IMR-90 (cell line): ENCODE measurements around the gene AUTS2. TPM values are rescaled to one million over a fixed set of nuclear protein-coding genes. Genes with fewer than 3 reads are reported as not detected.

Experiments used
- ATAC-seq: fragments of 200-7000 bp; cut with Tn5 transposase; 2 replicates; pipeline ENCODE4 v1.9.1; 2020; ENCODE audit warnings: low read depth, mild to moderate bottlenecking, moderate library complexity
- BruUV-seq: library from RNA; stranded (reverse); fragments of 400-500 nt; replicated peaks from 2 replicates; lab custom pipeline; 2021; lab: Mats Ljungman, UMichigan
- CTCF ChIA-PET: fragments of 300-600 bp; formaldehyde crosslinking; extraction: SDS; loops from one replicate; lab custom pipeline; 2021; ENCODE audit warnings: antibody characterized with exemption; lab: Yijun Ruan, JAX
- POLR2A ChIA-PET: fragments of 300-600 bp; sonication (Branson Sonifier 250); formaldehyde crosslinking; loops from one replicate; lab custom pipeline; 2022; ENCODE audit warnings: antibody characterized with exemption; ENCODE audit not compliant: unreplicated experiment; lab: Charles Lee
- DNase-seq: peaks from one replicate; pipeline ENCODE4 v3.0.0; 2013
- H2AFZ ChIP-seq: replicated peaks from 2 replicates; pipeline ENCODE3; 2013; ENCODE audit warnings: low read length, mild to moderate bottlenecking; ENCODE audit not compliant: poor library complexity
- H2AK5ac ChIP-seq: 2 replicates; pipeline ENCODE4 v1.6.1; 2013; ENCODE audit warnings: low read depth, low read length, inconsistent platforms
- H2AK9ac ChIP-seq: replicated peaks from 2 replicates; pipeline ENCODE3; 2013; ENCODE audit warnings: mild to moderate bottlenecking, low read depth, low read length, moderate library complexity; ENCODE audit not compliant: poor library complexity
- H2BK120ac ChIP-seq: 2 replicates; pipeline ENCODE4 v1.6.1; 2013; ENCODE audit warnings: low read depth, low read length, inconsistent platforms
- H2BK15ac ChIP-seq: 3 replicates; pipeline ENCODE4 v1.6.1; 2013; ENCODE audit warnings: low read depth, low read length, inconsistent platforms
- H2BK20ac ChIP-seq: 2 replicates; pipeline ENCODE4 v1.6.1; 2013; ENCODE audit warnings: low read depth, mild to moderate bottlenecking, inconsistent platforms, low read length, moderate library complexity
- H2BK5ac ChIP-seq: 2 replicates; pipeline ENCODE4 v1.6.1; 2013; ENCODE audit warnings: mild to moderate bottlenecking, low read depth, low read length, inconsistent platforms; ENCODE audit not compliant: poor library complexity, severe bottlenecking
- H3K14ac ChIP-seq: replicated peaks from 2 replicates; pipeline ENCODE4 v1.6.1; 2013; ENCODE audit warnings: low read depth, low read length, inconsistent platforms
- H3K18ac ChIP-seq: 2 replicates; pipeline ENCODE4 v1.6.1; 2013; ENCODE audit warnings: low read depth, low read length, control low read depth
- H3K23ac ChIP-seq: 2 replicates; pipeline ENCODE4 v1.6.1; 2013; ENCODE audit warnings: low read depth, low read length, inconsistent platforms
- H3K27ac ChIP-seq: 2 replicates; pipeline ENCODE4 v1.5.1; 2013; ENCODE audit warnings: mild to moderate bottlenecking, control low read depth, low read length; ENCODE audit not compliant: insufficient read depth
- H3K27me3 ChIP-seq: 2 replicates; pipeline ENCODE4 v1.6.1; 2013; ENCODE audit warnings: low read length; ENCODE audit not compliant: control insufficient read depth, insufficient read depth
- H3K36me3 ChIP-seq: 2 replicates; pipeline ENCODE4 v1.6.1; 2013; ENCODE audit warnings: low read length, mixed read lengths; ENCODE audit not compliant: control insufficient read depth, insufficient read depth
- H3K4ac ChIP-seq: 2 replicates; pipeline ENCODE4 v1.6.1; 2013; ENCODE audit warnings: low read depth, low read length, inconsistent platforms
- H3K4me1 ChIP-seq: 2 replicates; pipeline ENCODE4 v1.6.1; 2013; ENCODE audit warnings: low read length, mixed read lengths; ENCODE audit not compliant: control insufficient read depth, insufficient read depth
- H3K4me2 ChIP-seq: 2 replicates; pipeline ENCODE4 v1.6.1; 2013; ENCODE audit warnings: low read depth, mild to moderate bottlenecking, control low read depth, low read length, moderate library complexity
- H3K4me3 ChIP-seq: 2 replicates; pipeline ENCODE4 v1.5.1; 2013; ENCODE audit warnings: low read depth, mild to moderate bottlenecking, control low read depth, low read length, moderate library complexity; ENCODE audit not compliant: insufficient read depth
- H3K56ac ChIP-seq: 2 replicates; pipeline ENCODE4 v1.6.1; 2013; ENCODE audit warnings: low read length, inconsistent platforms; ENCODE audit not compliant: insufficient read depth; ENCODE audit errors: extremely low read depth
- H3K79me1 ChIP-seq, 2 experiments: 2 replicates each; pipeline ENCODE4 v1.6.1; 2013; ENCODE audit warnings: low read length in 2 of 2, inconsistent platforms in 1 of 2, low read depth in 1 of 2
- H3K9ac ChIP-seq: 2 replicates; pipeline ENCODE4 v1.6.1; 2013; ENCODE audit warnings: low read depth, low read length, control low read depth
- H3K9me1 ChIP-seq: 2 replicates; pipeline ENCODE4 v1.6.1; 2013; ENCODE audit warnings: low read length, inconsistent platforms; ENCODE audit not compliant: insufficient read depth
- H3K9me3 ChIP-seq: 2 replicates; pipeline ENCODE4 v1.6.1; 2013; ENCODE audit warnings: low read length; ENCODE audit not compliant: control insufficient read depth, insufficient read depth
- H4K20me1 ChIP-seq: 2 replicates; pipeline ENCODE4 v1.6.1; 2013; ENCODE audit warnings: low read length, inconsistent platforms; ENCODE audit not compliant: insufficient read depth
- H4K5ac ChIP-seq: 2 replicates; pipeline ENCODE4 v1.6.1; 2013; ENCODE audit warnings: mild to moderate bottlenecking, low read depth, low read length, control low read depth
- H4K8ac ChIP-seq, 2 experiments: 2 replicates each; pipeline ENCODE4 v1.6.1; 2013; ENCODE audit warnings: low read depth in 2 of 2, low read length in 2 of 2, control low read depth in 1 of 2, inconsistent platforms in 1 of 2
- H4K91ac ChIP-seq: 2 replicates; pipeline ENCODE4 v1.6.1; 2013; ENCODE audit warnings: low read depth, low read length, inconsistent platforms; ENCODE audit not compliant: insufficient read depth
- BHLHE40 ChIP-seq: fragments of 150-350 bp; IDR thresholded peaks from 2 replicates; pipeline ENCODE4 v1.6.1; 2016; ENCODE audit warnings: mild to moderate bottlenecking, low read depth, low read length
- CEBPB ChIP-seq: IDR thresholded peaks from 2 replicates; pipeline ENCODE4 v1.6.1; 2012; ENCODE audit warnings: low read depth, low read length, improper control_type of control experiment
- FOS ChIP-seq: fragments of 150-350 bp; IDR thresholded peaks from 2 replicates; pipeline ENCODE4 v1.6.1; 2016; ENCODE audit warnings: low read depth, low read length
- MAZ ChIP-seq: IDR thresholded peaks from 2 replicates; pipeline ENCODE4 v1.6.1; 2012; ENCODE audit warnings: low read depth, mild to moderate bottlenecking, low read length, improper control_type of control experiment, moderate library complexity, borderline replicate concordance
- MXI1 ChIP-seq: IDR thresholded peaks from 2 replicates; pipeline ENCODE4 v1.6.1; 2012; ENCODE audit warnings: low read depth, mild to moderate bottlenecking, low read length, moderate library complexity, borderline replicate concordance
- NFE2L2 ChIP-seq: fragments of 150-350 bp; IDR thresholded peaks from 2 replicates; pipeline ENCODE4 v1.6.1; 2016; ENCODE audit warnings: low read depth, mild to moderate bottlenecking, low read length
- POLR2A ChIP-seq: IDR thresholded peaks from 2 replicates; pipeline ENCODE4 v1.6.1; 2012; ENCODE audit warnings: mild to moderate bottlenecking, low read depth, low read length
- RCOR1 ChIP-seq: IDR thresholded peaks from 2 replicates; pipeline ENCODE4 v1.6.1; 2012; ENCODE audit warnings: mild to moderate bottlenecking, low read length, improper control_type of control experiment; ENCODE audit not compliant: insufficient replicate concordance
- RFX5 ChIP-seq: IDR thresholded peaks from 2 replicates; pipeline ENCODE4 v1.8.0; 2012; ENCODE audit warnings: low read depth, mild to moderate bottlenecking, low read length, moderate library complexity
- WGBS, 2 experiments: methylation state at CpG; one replicate each; pipeline versions ENCODE4 v1.1.5 to v1.1.7; 2013; ENCODE audit warnings: missing lambda C conversion rate in 2 of 2; ENCODE audit not compliant: insufficient read length in 1 of 2; ENCODE audit errors: extremely low coverage in 2 of 2; 5-methylcytosine and 5-hydroxymethylcytosine counted together
- dilution Hi-C: fragments of 300-500 bp; cut with HindIII; formaldehyde crosslinking; loops from one replicate; pipeline ENCODE4 v1.14.3; 2018; ENCODE audit warnings: low sequenced_read_pairs; ENCODE audit not compliant: unreplicated experiment
- in situ Hi-C: fragments of 300-500 bp; cut with MboI; formaldehyde crosslinking; loops from 3 replicates; pipeline ENCODE4 v1.14.3; 2019; ENCODE audit warnings: low sequenced_read_pairs, inconsistent platforms, mixed read lengths
- intact Hi-C: fragments of 100-400 bp; cut with micrococcal nuclease; formaldehyde crosslinking; loops from 2 replicates; pipeline ENCODE4 v1.10.0; 2022
- polyA plus RNA-seq, 3 experiments: library from polyadenylated mRNA; depleted of rRNA; stranded (reverse); fragments of >200 nt; gene quantifications; 2 replicates each; pipeline ENCODE4 v1.2.3, GENCODE V29; 2012; ENCODE audit warnings: low replicate concordance in 1 of 3
- total RNA-seq: library from RNA; depleted of rRNA; stranded (reverse); fragments of >200 nt; gene quantifications from 2 replicates; pipeline ENCODE4 v1.2.3, GENCODE V29; 2012
- TF ChIP-seq, protein P1 (sequence below): fragments of 150-350 bp; IDR thresholded peaks from 2 replicates; pipeline ENCODE4 v1.6.1; 2016; ENCODE audit warnings: low read depth, mild to moderate bottlenecking, low read length, moderate library complexity, borderline replicate concordance

The AUTS2 gene
- total and polyA plus RNA-seq, 2 of the 4 experiments (the other 2 are of a cell fraction): 0.90 to 3.0 TPM

DNA sequence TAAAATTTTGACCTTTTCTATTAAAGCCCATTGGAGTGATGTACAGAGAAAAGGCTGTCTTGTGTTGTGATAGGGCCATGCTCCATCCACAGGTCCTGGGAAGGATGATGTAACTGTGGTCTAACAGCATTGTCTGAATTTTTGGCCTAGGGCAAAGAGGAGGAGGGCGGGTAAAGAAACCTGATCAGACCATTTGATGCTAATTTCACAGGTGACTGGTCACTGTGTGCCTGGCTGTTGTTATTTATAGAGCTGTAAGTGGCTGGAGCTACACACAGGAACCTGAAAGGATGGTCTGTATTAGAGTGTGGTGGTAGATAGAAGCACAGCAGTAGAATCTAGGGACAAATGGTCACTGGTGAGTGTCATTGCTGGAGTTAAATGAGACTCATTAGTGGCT lies 182.1 kb downstream of the AUTS2 start:
- Histone ChIP-seq H3K9ac (no peak overlapping the region), H2AK5ac (no peak overlapping the region), H4K20me1 (no peaks in the 10 kb centered on the region), H3K4ac (no peak overlapping the region), H3K79me1 (no peaks in the 10 kb centered on the region), H2BK20ac (no peak overlapping the region), H2BK5ac (no peak overlapping the region), H4K8ac (no peak overlapping the region), H3K9me1 (no peaks in the 10 kb centered on the region), H2AK9ac (no peak overlapping the region), H4K91ac (no peak overlapping the region), H3K27ac (no peak overlapping the region), H3K23ac (no peak overlapping the region), H3K18ac (no peak overlapping the region), H2BK120ac (no peak overlapping the region), H3K56ac (no peak overlapping the region), H3K4me1 (no peaks in the 10 kb centered on the region), H2BK15ac (no peak overlapping the region), H3K9me3 (0 out of 2 replicates have a peak, but pooled peaks cover 1% of the 10 kb centered on the region), H3K4me2 (no peak overlapping the region), H4K5ac (no peak overlapping the region), H3K4me3 (no peak overlapping the region), H3K36me3 (no peaks in the 10 kb centered on the region), H3K27me3 (no peaks in the 10 kb centered on the region), H2AFZ (no peak overlapping the region), H3K14ac (no peak overlapping the region)
- BruUV-seq: no TSS peak
- in situ Hi-C loops (no loop called here), intact Hi-C loops (no loop called here), dilution Hi-C loops (no loop called here)
- TF ChIP-seq NFE2L2: no peak
- TF ChIP-seq MAZ: no peak
- TF ChIP-seq, protein P1, sequence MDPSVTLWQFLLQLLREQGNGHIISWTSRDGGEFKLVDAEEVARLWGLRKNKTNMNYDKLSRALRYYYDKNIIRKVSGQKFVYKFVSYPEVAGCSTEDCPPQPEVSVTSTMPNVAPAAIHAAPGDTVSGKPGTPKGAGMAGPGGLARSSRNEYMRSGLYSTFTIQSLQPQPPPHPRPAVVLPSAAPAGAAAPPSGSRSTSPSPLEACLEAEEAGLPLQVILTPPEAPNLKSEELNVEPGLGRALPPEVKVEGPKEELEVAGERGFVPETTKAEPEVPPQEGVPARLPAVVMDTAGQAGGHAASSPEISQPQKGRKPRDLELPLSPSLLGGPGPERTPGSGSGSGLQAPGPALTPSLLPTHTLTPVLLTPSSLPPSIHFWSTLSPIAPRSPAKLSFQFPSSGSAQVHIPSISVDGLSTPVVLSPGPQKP: no peak
- TF ChIP-seq RCOR1: no peak
- TF ChIP-seq FOS: no peak
- TF ChIP-seq CEBPB: no peak
- no peak for TF ChIP-seq RFX5
- TF ChIP-seq BHLHE40: no peak
- no peak for TF ChIP-seq POLR2A
- TF ChIP-seq MXI1: no peak
- DNase-seq: no peak
- WGBS, 2 experiments: 57% methylated on average over 1 of the region's 1 CpG; no CpG with 5 or more reads in 1 of the 2 experiments
- POLR2A ChIA-PET: no interaction called here
- ATAC-seq: no peak
- CTCF ChIA-PET: no interaction called here
